ENCODE data around the gene TBC1D7. TPM values are rescaled to one million over a fixed set of nuclear protein-coding genes. Genes with fewer than 3 reads are reported as not detected.

TBC1D7 gene
- total and polyA plus RNA-seq, 7 experiments from 2014 or later, result 11.7 to 34.6 (median 16.9) TPM

GRCh38 chr6:13273931-13274706, 54.2 kb downstream of the TBC1D7 start:
- Mint-ChIP-seq H3K4me3 (peak overlapping the region; percentile 56 to 89 (median 80)), H3K9me3 (no peaks in the 10 kb centered on the region), H3K27ac (peak overlapping the region; percentile 20 to 85 (median 61)), H3K36me3 (peaks cover 0 to 10% (median 0%) of the 10 kb centered on the region in 5 donors), H3K27me3 (peaks cover 0 to 9% (median 0%) of the 10 kb centered on the region in 5 donors), H3K4me1 (peaks cover 17 to 42% (median 29%) of the 10 kb centered on the region in 7 donors)
- H3K4me3 ChIP-seq (ENCODE audit: low read length), result no peak overlapping the region
- peaks cover 12 to 16% of the 10 kb centered on the region in 2 donors for H3K4me1 ChIP-seq (ENCODE audit: control insufficient read depth in 2 of 2, insufficient read depth in 2 of 2, low read length in 2 of 2)
- H3K27me3 ChIP-seq (ENCODE audit: control insufficient read depth in 2 of 2, insufficient read depth in 2 of 2, low read length in 2 of 2), result no peaks in the 10 kb centered on the region
- no peaks in the 10 kb centered on the region for H3K36me3 ChIP-seq (ENCODE audit: control insufficient read depth in 2 of 3, insufficient read depth in 3 of 3, low read length in 3 of 3)
- intact Hi-C loops (cut with micrococcal nuclease), result loop anchor here in 1 of 2 donors (2.0 kb wide), 1 partner anchor 55 kb away; the partner anchor contains the start of gene TBC1D7
- H3K9me3 ChIP-seq (ENCODE audit: control insufficient read depth in 2 of 3, low read length in 3 of 3), result no peaks in the 10 kb centered on the region
- DNase-seq (peak; percentile 13 to 63 (median 31)), ATAC-seq (peak; percentile 80)
- ChIA-PET POLR2A (interaction anchor here (0.6 kb wide), 1 partner anchor 99 kb away, joined by 3 read pairs; no protein-coding TSS in a partner anchor), CTCF (no interaction called here)
- no peak overlapping the region for H3K27ac ChIP-seq (ENCODE audit: low read depth, low read length)

GRCh38 chr6:13273202-13273930, 55.0 kb downstream of the TBC1D7 start:
- H3K36me3 ChIP-seq (ENCODE audit: control insufficient read depth in 2 of 3, insufficient read depth in 3 of 3, low read length in 3 of 3), result no peaks in the 10 kb centered on the region
- H3K4me1 ChIP-seq (ENCODE audit: control insufficient read depth in 2 of 2, insufficient read depth in 2 of 2, low read length in 2 of 2), result peaks cover 12 to 16% of the 10 kb centered on the region in 2 donors
- DNase-seq, result no peak
- peak overlapping the region; percentile 24 for H3K4me3 ChIP-seq (ENCODE audit: low read length)
- Mint-ChIP-seq H3K9me3 (no peaks in the 10 kb centered on the region), H3K27me3 (peaks cover 0 to 9% (median 0%) of the 10 kb centered on the region in 5 donors), H3K27ac (peak overlapping the region in 6 of 9 donors; percentile 20 to 83 (median 44)), H3K4me1 (peaks cover 17 to 42% (median 29%) of the 10 kb centered on the region in 7 donors), H3K36me3 (peaks cover 0 to 10% (median 0%) of the 10 kb centered on the region in 5 donors), H3K4me3 (peak overlapping the region; percentile 49 to 89 (median 79))
- ATAC-seq, result no peak
- intact Hi-C loops (cut with micrococcal nuclease), result loop anchor here in 1 of 2 donors (2.0 kb wide), 1 partner anchor 55 kb away; the partner anchor contains the start of gene TBC1D7
- CTCF ChIA-PET, result no interaction called here
- H3K9me3 ChIP-seq (ENCODE audit: control insufficient read depth in 2 of 3, low read length in 3 of 3), result no peaks in the 10 kb centered on the region
- POLR2A ChIA-PET, result interaction anchor here (0.6 kb wide), 1 partner anchor 98 kb away, joined by 3 read pairs; no protein-coding TSS in a partner anchor
- H3K27ac ChIP-seq (ENCODE audit: low read depth, low read length), result no peak overlapping the region
- H3K27me3 ChIP-seq (ENCODE audit: control insufficient read depth in 2 of 2, insufficient read depth in 2 of 2, low read length in 2 of 2), result no peaks in the 10 kb centered on the region

GRCh38 chr6:13272131-13273046, 55.9 kb downstream of the TBC1D7 start:
- peak; percentile 73 for ATAC-seq
- Mint-ChIP-seq H3K9me3 (no peaks in the 10 kb centered on the region), H3K4me3 (peak overlapping the region in 3 of 10 donors; percentile 76 to 79 (median 79)), H3K36me3 (peaks cover 0 to 12% (median 0%) of the 10 kb centered on the region in 5 donors), H3K4me1 (peaks cover 12 to 37% (median 25%) of the 10 kb centered on the region in 7 donors), H3K27me3 (peaks cover 0 to 9% (median 0%) of the 10 kb centered on the region in 5 donors), H3K27ac (peak overlapping the region in 2 of 9 donors; percentile 19 to 48)
- Histone ChIP-seq H3K4me3 (ENCODE audit: low read length) (no peak overlapping the region), H3K27me3 (ENCODE audit: control insufficient read depth in 2 of 2, insufficient read depth in 2 of 2, low read length in 2 of 2) (no peaks in the 10 kb centered on the region), H3K27ac (ENCODE audit: low read depth, low read length) (no peak overlapping the region), H3K36me3 (ENCODE audit: control insufficient read depth in 2 of 3, insufficient read depth in 3 of 3, low read length in 3 of 3) (no peaks in the 10 kb centered on the region), H3K4me1 (ENCODE audit: control insufficient read depth in 2 of 2, insufficient read depth in 2 of 2, low read length in 2 of 2) (peaks cover 12 to 16% of the 10 kb centered on the region in 2 donors), H3K9me3 (ENCODE audit: control insufficient read depth in 2 of 3, low read length in 3 of 3) (no peaks in the 10 kb centered on the region)
- CTCF ChIA-PET, result no interaction called here
- DNase-seq, result peak in 1 of 9 donors; percentile 16
- POLR2A ChIA-PET, result no interaction called here
- intact Hi-C loops (cut with micrococcal nuclease), result loop anchor here in 1 of 2 donors (2.0 kb wide), 1 partner anchor 56 kb away; the partner anchor contains the start of gene TBC1D7

- H3K4me3 ChIP-seq (ENCODE audit: low read length), result no peak overlapping the region
- DNase-seq, result no peak
- Mint-ChIP-seq H3K27ac (no peak overlapping the region), H3K36me3 (peaks cover 0 to 18% (median 15%) of the 10 kb centered on the region in 5 donors), H3K4me3 (no peak overlapping the region), H3K27me3 (peaks cover 0 to 12% (median 0%) of the 10 kb centered on the region in 5 donors), H3K4me1 (peaks cover 8 to 24% (median 17%) of the 10 kb centered on the region in 7 donors), H3K9me3 (peaks cover 0 to 5% (median 0%) of the 10 kb centered on the region in 11 donors)
- no peaks in the 10 kb centered on the region for H3K36me3 ChIP-seq (ENCODE audit: control insufficient read depth in 2 of 3, insufficient read depth in 3 of 3, low read length in 3 of 3)
- no peak overlapping the region for H3K27ac ChIP-seq (ENCODE audit: low read depth, low read length)
- H3K9me3 ChIP-seq (ENCODE audit: control insufficient read depth in 2 of 3, low read length in 3 of 3), result no peaks in the 10 kb centered on the region
- ATAC-seq, result no peak
- no peaks in the 10 kb centered on the region for H3K27me3 ChIP-seq (ENCODE audit: control insufficient read depth in 2 of 2, insufficient read depth in 2 of 2, low read length in 2 of 2)
- H3K4me1 ChIP-seq (ENCODE audit: control insufficient read depth in 2 of 2, insufficient read depth in 2 of 2, low read length in 2 of 2), result peaks cover 8 to 12% of the 10 kb centered on the region in 2 donors
- CTCF ChIA-PET, result no interaction called here
- POLR2A ChIA-PET, result no interaction called here
- intact Hi-C loops (cut with micrococcal nuclease), result no loop called here
These were observed 59.3 kb downstream of the TBC1D7 start for GRCh38 chr6:13268913-13269518.

- no peaks in the 10 kb centered on the region for H3K27me3 ChIP-seq (ENCODE audit: control insufficient read depth in 2 of 2, insufficient read depth in 2 of 2, low read length in 2 of 2)
- Mint-ChIP-seq H3K4me3 (no peak overlapping the region), H3K27ac (no peak overlapping the region), H3K4me1 (peaks cover 0 to 6% (median 2%) of the 10 kb centered on the region in 7 donors), H3K36me3 (peaks cover 0 to 17% (median 15%) of the 10 kb centered on the region in 5 donors), H3K9me3 (peaks cover 0 to 5% (median 0%) of the 10 kb centered on the region in 11 donors), H3K27me3 (peaks cover 0 to 9% (median 0%) of the 10 kb centered on the region in 5 donors)
- POLR2A ChIA-PET, result no interaction called here
- CTCF ChIA-PET, result no interaction called here
- no peaks in the 10 kb centered on the region for H3K4me1 ChIP-seq (ENCODE audit: control insufficient read depth in 2 of 2, insufficient read depth in 2 of 2, low read length in 2 of 2)
- H3K27ac ChIP-seq (ENCODE audit: low read depth, low read length), result no peak overlapping the region
- intact Hi-C loops (cut with micrococcal nuclease), result no loop called here
- DNase-seq (no peak), ATAC-seq (no peak)
- H3K4me3 ChIP-seq (ENCODE audit: low read length), result no peak overlapping the region
- H3K36me3 ChIP-seq (ENCODE audit: control insufficient read depth in 2 of 3, insufficient read depth in 3 of 3, low read length in 3 of 3), result no peaks in the 10 kb centered on the region
- no peaks in the 10 kb centered on the region for H3K9me3 ChIP-seq (ENCODE audit: control insufficient read depth in 2 of 3, low read length in 3 of 3)
These were observed 61.1 kb downstream of the TBC1D7 start for GRCh38 chr6:13267142-13267651.

Measured in naive thymus-derived CD4-positive, alpha-beta T cell (primary cell).